Mammary epithelial cell (primary cell): ENCODE data around the gene ACMSD.

Experiments used
- CTCF ChIP-seq, 2 donors: IDR thresholded peaks in 1 of 2; conservative IDR thresholded peaks in 1 of 2; 2 replicates each; pipeline ENCODE4 v1.5.1; 2011 to 2012; ENCODE audit warnings: inconsistent platforms in 2 of 2, low read length in 2 of 2, mild to moderate bottlenecking in 2 of 2, control low read depth in 1 of 2, low read depth in 1 of 2; ENCODE audit not compliant: insufficient read depth in 1 of 2; ENCODE audit errors: extremely low read depth in 1 of 2
- EZH2 ChIP-seq: IDR thresholded peaks from 2 replicates; pipeline ENCODE4 v1.6.1; 2012; ENCODE audit warnings: low read length, inconsistent platforms, borderline replicate concordance

GRCh38 chr2:134917360-134917865, 79.0 kb downstream of the ACMSD start:
- TF ChIP-seq CTCF (conservative IDR thresholded peaks at IDR 0.05 in 1 of 2, IDR thresholded peaks at IDR 0.05 in 1 of 2; ENCODE audit: extremely low read depth in 1 of 2, insufficient read depth in 1 of 2, low read depth in 1 of 2, low read length in 2 of 2) = no peak
- no peak for TF ChIP-seq EZH2
